ENCODE results near the gene ZC3H13.

Gene ZC3H13

DNA sequence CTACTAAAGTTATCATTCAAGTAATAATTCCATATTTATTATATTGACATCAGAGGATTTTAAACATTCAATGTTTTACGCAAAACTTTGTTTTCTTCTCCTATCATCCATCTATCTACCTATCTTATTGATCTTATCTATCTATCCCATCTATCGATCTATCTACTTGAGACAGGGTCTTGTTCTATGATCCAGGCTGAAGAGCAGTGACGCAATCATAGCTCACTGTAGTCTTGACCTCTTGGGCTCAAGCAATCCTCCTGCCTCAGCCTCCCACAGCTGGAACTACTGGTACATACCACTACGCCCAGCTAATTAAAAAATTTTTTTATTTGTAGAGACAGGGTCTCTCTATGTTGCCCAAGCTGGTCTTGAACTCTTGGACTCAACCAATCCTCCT is 27.4 kb downstream of the ZC3H13 start:
- no peak for DNase-seq (ENCODE audit: extremely low spot score)
- ChIA-PET CTCF (interaction anchor here (1.0 to 1.9 kb wide), 3 partner anchors 10 to 101 kb away, joined by 3 to 5 read pairs (median 5); no protein-coding TSS in a partner anchor), POLR2A (no interaction called here)
- TF ChIP-seq, protein P1, sequence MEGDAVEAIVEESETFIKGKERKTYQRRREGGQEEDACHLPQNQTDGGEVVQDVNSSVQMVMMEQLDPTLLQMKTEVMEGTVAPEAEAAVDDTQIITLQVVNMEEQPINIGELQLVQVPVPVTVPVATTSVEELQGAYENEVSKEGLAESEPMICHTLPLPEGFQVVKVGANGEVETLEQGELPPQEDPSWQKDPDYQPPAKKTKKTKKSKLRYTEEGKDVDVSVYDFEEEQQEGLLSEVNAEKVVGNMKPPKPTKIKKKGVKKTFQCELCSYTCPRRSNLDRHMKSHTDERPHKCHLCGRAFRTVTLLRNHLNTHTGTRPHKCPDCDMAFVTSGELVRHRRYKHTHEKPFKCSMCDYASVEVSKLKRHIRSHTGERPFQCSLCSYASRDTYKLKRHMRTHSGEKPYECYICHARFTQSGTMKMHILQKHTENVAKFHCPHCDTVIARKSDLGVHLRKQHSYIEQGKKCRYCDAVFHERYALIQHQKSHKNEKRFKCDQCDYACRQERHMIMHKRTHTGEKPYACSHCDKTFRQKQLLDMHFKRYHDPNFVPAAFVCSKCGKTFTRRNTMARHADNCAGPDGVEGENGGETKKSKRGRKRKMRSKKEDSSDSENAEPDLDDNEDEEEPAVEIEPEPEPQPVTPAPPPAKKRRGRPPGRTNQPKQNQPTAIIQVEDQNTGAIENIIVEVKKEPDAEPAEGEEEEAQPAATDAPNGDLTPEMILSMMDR (IDR thresholded peaks at IDR 0.05; ENCODE audit: control extremely low read depth, extremely low read depth, low read depth, missing control alignments), result no peak

DNA sequence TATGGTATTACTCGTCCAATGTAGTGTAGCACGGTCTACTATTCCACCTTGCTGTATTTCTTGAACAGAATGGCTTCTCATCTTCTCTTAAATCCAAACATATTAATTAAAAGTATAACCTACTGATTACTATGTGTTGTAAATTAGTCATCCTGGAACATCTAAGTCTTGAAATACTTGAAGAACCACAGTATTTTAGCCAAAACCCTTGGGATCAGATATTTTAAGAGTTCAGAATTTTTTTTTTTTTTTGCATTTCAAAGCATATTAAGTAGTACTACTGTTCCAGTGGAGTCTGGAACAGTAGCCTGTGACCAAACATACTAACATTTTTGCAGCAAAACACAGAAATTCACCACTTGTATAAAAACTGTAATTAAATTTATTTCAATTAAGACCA is 30.1 kb downstream of the ZC3H13 start:
- no peak for DNase-seq (ENCODE audit: extremely low spot score)

DNA sequence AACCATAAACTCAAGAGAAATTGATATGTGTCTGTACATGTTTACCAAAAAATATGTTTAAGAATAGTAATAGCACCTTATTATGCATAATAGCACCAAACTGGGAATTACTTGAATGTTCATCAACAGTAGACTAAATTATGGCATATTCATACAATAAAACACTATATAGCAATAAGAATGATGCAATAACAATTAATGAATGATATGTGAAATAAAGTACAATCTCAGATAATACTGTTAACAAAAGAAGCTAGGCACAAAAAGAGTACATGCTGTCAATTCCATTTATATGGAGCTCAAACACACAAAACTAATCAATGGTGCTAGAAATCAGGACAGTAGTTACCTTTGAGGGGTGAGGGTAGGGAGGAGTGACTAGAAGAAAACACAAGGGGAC is 36.3 kb downstream of the ZC3H13 start:
- no peak for DNase-seq (ENCODE audit: extremely low spot score)
- POLR2A ChIA-PET, result no interaction called here
- CTCF ChIA-PET, result no interaction called here
- TF ChIP-seq, protein P1 (IDR thresholded peaks at IDR 0.05; ENCODE audit: control extremely low read depth, extremely low read depth, low read depth, missing control alignments), result no peak

More for the DNA sequence above, 30.1 kb downstream of the ZC3H13 start:
- TF ChIP-seq, protein P1 (IDR thresholded peaks at IDR 0.05; ENCODE audit: control extremely low read depth, extremely low read depth, low read depth, missing control alignments), result no peak
- POLR2A ChIA-PET, result no interaction called here
- CTCF ChIA-PET, result interaction anchor here (0.9 to 1.9 kb wide), 3 partner anchors 9 to 104 kb away, joined by 3 to 4 read pairs (median 3); no protein-coding TSS in a partner anchor

DNA sequence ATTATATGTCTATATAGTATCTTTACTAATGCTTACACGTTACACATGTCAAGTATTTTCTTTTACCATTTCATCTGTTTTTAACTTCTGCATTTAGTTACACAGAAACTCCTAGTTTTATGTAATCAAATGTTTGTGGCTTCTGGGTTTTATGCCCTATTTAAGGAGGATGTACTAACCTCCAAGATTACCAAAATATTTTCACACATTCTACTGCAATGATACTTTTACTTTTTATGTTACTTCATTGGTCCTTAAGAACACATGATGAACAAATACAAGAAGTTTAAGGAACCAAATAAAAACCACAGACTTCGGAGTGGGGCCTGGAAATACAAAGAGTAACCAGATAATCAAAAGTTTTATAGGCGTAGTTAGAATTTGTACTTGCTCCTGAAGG is 37.2 kb downstream of the ZC3H13 start:
- ChIA-PET POLR2A (no interaction called here), CTCF (no interaction called here)
- DNase-seq (ENCODE audit: extremely low spot score), result no peak
- TF ChIP-seq, protein P1 (IDR thresholded peaks at IDR 0.05; ENCODE audit: control extremely low read depth, extremely low read depth, low read depth, missing control alignments), result no peak

DNA sequence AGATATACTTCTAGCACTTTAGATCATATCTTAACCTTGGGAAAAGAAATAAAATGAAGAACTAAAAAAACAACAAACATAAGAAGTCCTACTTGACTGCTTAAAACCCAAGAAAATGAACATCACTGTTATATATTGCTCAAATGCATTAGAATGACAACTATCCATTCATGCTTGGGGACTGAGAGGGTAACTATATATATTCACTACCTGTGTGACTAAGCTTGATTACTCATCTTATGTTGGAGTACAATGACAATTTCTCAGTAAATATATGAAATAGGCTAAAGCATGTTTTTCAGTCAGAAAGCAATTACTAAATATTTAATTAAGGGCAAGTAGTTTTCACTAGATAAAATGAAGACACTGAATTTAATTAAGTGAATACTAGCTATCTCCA is 40.1 kb downstream of the ZC3H13 start:
- ChIA-PET POLR2A (no interaction called here), CTCF (interaction anchor here (1.1 kb wide), 1 partner anchor 14 kb away, joined by 3 read pairs; no protein-coding TSS in a partner anchor)
- no peak for DNase-seq (ENCODE audit: extremely low spot score)
- TF ChIP-seq, protein P1 (IDR thresholded peaks at IDR 0.05; ENCODE audit: control extremely low read depth, extremely low read depth, low read depth, missing control alignments), result no peak

DNA sequence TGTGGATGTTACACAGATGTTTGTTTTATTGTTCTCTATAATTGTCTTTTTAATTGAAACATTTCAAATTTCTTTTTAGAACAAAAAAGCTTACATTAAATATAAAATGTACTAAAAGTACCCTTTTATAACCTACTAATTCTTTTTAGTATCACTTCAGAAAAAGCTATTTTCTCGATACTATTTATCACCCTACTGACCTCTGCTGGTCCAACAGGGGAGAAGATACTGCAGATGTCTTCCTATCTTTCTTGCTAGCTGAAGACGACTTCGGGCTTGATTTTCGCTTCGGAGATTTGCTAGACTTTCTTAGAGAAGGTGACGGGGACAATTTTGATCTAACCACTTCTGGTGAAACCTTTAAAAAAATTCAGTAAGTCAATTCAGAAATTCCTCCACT is 42.4 kb downstream of the ZC3H13 start:
- ChIA-PET POLR2A (no interaction called here), CTCF (interaction anchor here (0.7 to 2.4 kb wide), 6 partner anchors 14 to 117 kb away, joined by 3 to 7 read pairs (median 5); no protein-coding TSS in a partner anchor)
- DNase-seq (ENCODE audit: extremely low spot score), result no peak
- TF ChIP-seq, protein P1 (IDR thresholded peaks at IDR 0.05; ENCODE audit: control extremely low read depth, extremely low read depth, low read depth, missing control alignments), result no peak
